Colonic mucosa (tissue), 4 donors: ENCODE data around the gene FGGY. TPM values are rescaled to one million over a fixed set of nuclear protein-coding genes. Genes with fewer than 3 reads are reported as not detected.

Source experiments
- DNase-seq: peaks from one replicate; pipeline ENCODE4 v3.0.0-alpha.2; 2020
- H3K27ac ChIP-seq: fragments of 200-600 bp; one replicate; pipeline ENCODE4 v1.8.0; 2021
- H3K27me3 ChIP-seq: fragments of 200-600 bp; one replicate; pipeline ENCODE4 v1.8.0; 2021
- H3K36me3 ChIP-seq: fragments of 200-600 bp; one replicate; pipeline ENCODE4 v1.8.0; 2021
- H3K4me1 ChIP-seq: fragments of 200-600 bp; one replicate; pipeline ENCODE4 v1.8.0; 2021; ENCODE audit warnings: mild to moderate bottlenecking
- H3K4me3 ChIP-seq: fragments of 200-600 bp; one replicate; pipeline ENCODE4 v1.8.0; 2021
- H3K9ac ChIP-seq, 2 donors: one replicate each; pipeline ENCODE4 v1.7.0; 2013; ENCODE audit warnings: control low read depth in 2 of 2, low read depth in 2 of 2, low read length in 2 of 2
- H3K9me3 ChIP-seq: fragments of 200-600 bp; one replicate; pipeline ENCODE4 v1.8.0; 2021
- intact Hi-C: fragments of 100-400 bp; cut with DNase I; formaldehyde crosslinking; loops from one replicate; pipeline ENCODE4 v1.14.1; 2022
- total RNA-seq, 2 donors: library from RNA; stranded (reverse); fragmentation: NEBNext Ultra II Directional in 1 of 2; extraction: Animal tissue kit (Norgen Biotek cat#: 25700) in 1 of 2; gene quantifications; one replicate each; pipeline ENCODE4 v1.2.1, GENCODE V29; 2021
- TF ChIP-seq, protein P1 (sequence below): fragments of 200-600 bp; IDR thresholded peaks from one replicate; pipeline ENCODE4 v1.8.0; 2022; ENCODE audit warnings: antibody characterized with exemption, mild to moderate bottlenecking
- donor health status: healthy.
- donor health status: DM: no; HTN: no; CAD: no.
- donor health status: DM: no; HTN: no; CAD: no.

FGGY gene
- total RNA-seq, 2 donors from 2014 or later, result 12.5 to 19.5 TPM

DNA sequence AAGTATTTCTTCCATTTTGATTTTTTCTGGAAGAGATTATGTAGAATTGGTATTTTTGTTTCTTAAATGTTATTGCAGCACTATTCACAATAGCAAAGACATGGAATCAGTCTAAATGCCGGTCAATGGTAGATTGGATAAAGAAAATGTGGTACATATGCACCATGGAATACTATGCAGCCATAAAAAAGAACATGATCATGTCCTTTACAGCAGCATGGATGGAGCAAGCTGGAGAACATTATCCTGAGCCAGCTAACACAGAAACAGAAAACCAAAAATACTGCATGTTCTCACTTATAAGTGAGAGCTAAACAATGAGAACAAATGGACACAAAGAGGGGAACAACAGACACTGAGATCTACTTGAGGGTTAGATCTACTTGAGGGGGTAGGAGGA, 5.4 kb downstream of the FGGY start:
- Histone ChIP-seq H3K36me3 (no peaks in the 10 kb centered on the region), H3K27me3 (no peaks in the 10 kb centered on the region), H3K4me3 (no peak overlapping the region), H3K4me1 (peaks cover 7% of the 10 kb centered on the region), H3K27ac (no peak overlapping the region), H3K9me3 (no peaks in the 10 kb centered on the region), H3K9ac (no peak overlapping the region)
- DNase-seq, result no peak
- TF ChIP-seq, protein P1, sequence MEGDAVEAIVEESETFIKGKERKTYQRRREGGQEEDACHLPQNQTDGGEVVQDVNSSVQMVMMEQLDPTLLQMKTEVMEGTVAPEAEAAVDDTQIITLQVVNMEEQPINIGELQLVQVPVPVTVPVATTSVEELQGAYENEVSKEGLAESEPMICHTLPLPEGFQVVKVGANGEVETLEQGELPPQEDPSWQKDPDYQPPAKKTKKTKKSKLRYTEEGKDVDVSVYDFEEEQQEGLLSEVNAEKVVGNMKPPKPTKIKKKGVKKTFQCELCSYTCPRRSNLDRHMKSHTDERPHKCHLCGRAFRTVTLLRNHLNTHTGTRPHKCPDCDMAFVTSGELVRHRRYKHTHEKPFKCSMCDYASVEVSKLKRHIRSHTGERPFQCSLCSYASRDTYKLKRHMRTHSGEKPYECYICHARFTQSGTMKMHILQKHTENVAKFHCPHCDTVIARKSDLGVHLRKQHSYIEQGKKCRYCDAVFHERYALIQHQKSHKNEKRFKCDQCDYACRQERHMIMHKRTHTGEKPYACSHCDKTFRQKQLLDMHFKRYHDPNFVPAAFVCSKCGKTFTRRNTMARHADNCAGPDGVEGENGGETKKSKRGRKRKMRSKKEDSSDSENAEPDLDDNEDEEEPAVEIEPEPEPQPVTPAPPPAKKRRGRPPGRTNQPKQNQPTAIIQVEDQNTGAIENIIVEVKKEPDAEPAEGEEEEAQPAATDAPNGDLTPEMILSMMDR, result no peak
- intact Hi-C loops, result no loop called here

- no peak overlapping the region for H3K9ac ChIP-seq
- H3K9me3 ChIP-seq, result no peaks in the 10 kb centered on the region
- no peaks in the 10 kb centered on the region for H3K27me3 ChIP-seq
- TF ChIP-seq, protein P1, result no peak
- H3K4me3 ChIP-seq, result no peak overlapping the region
- H3K27ac ChIP-seq, result no peak overlapping the region
- H3K4me1 ChIP-seq, result peaks cover 4% of the 10 kb centered on the region
- DNase-seq, result no peak
- H3K36me3 ChIP-seq, result no peaks in the 10 kb centered on the region
- intact Hi-C loops, result no loop called here
Measured at GRCh38 chr1:59302871-59303270, 6.0 kb downstream of the FGGY start.

GRCh38 chr1:59305188-59305587, 8.3 kb downstream of the FGGY start:
- DNase-seq, result no peak
- TF ChIP-seq, protein P1, result no peak
- Histone ChIP-seq H3K36me3 (no peaks in the 10 kb centered on the region), H3K4me1 (no peaks in the 10 kb centered on the region), H3K9me3 (no peaks in the 10 kb centered on the region), H3K27ac (no peak overlapping the region), H3K9ac (no peak overlapping the region), H3K4me3 (no peak overlapping the region), H3K27me3 (no peaks in the 10 kb centered on the region)
- intact Hi-C loops, result no loop called here

GRCh38 chr1:59307591-59307990, 10.7 kb downstream of the FGGY start:
- no peak for DNase-seq
- TF ChIP-seq, protein P1, result no peak
- Histone ChIP-seq H3K36me3 (no peaks in the 10 kb centered on the region), H3K4me1 (no peaks in the 10 kb centered on the region), H3K27ac (no peak overlapping the region), H3K9me3 (no peaks in the 10 kb centered on the region), H3K9ac (no peak overlapping the region), H3K4me3 (no peak overlapping the region), H3K27me3 (no peaks in the 10 kb centered on the region)
- intact Hi-C loops, result no loop called here

DNA sequence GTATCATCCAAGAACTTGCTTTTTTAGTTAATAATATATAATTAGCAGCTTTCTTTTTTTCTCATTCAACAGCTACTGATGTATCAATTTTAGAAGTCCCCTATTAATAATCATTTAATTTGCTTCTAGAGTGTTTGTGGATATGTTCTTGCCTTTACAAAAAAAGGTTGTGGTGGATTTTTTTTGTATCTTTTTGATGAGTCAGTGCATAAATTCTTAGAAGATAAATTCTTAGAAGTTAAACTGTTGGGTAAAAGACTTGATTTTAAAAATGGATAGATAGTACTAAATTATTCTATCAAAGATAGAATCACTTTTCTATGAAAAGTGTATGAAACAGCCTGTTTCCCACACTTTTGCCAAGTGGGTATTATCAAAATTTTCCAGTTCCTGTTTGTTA, 11.9 kb downstream of the FGGY start:
- intact Hi-C loops, result no loop called here
- no peak overlapping the region for H3K9ac ChIP-seq

More for the DNA sequence above, 11.9 kb downstream of the FGGY start:
- H3K27me3 ChIP-seq, result no peaks in the 10 kb centered on the region
- DNase-seq, result no peak
- H3K4me3 ChIP-seq, result no peak overlapping the region
- no peaks in the 10 kb centered on the region for H3K4me1 ChIP-seq
- H3K27ac ChIP-seq, result no peak overlapping the region
- H3K9me3 ChIP-seq, result no peaks in the 10 kb centered on the region
- TF ChIP-seq, protein P1, result no peak
- no peaks in the 10 kb centered on the region for H3K36me3 ChIP-seq
